ENCODE data around the gene CHRNA4. TPM values are rescaled to one million over a fixed set of nuclear protein-coding genes. Genes with fewer than 3 reads are reported as not detected.

Gene CHRNA4
- total RNA-seq, 1 experiment from 2014 or later: 0.11 TPM

GRCh38 chr20:63374504-63374903 lies 13.4 kb upstream of the CHRNA4 start:
- H3K4me3 Mint-ChIP-seq (ENCODE audit: unreplicated experiment): no peak overlapping the region
- no peaks in the 10 kb centered on the region for H3K9me3 ChIP-seq
- no peak overlapping the region for H3K27ac Mint-ChIP-seq (ENCODE audit: unreplicated experiment)
- H3K4me1 ChIP-seq: peaks cover 10% of the 10 kb centered on the region; the same call in 1 of the 2 replicates
- no TSS peak for BruUV-seq (replicated peaks)
- H3K27me3 Mint-ChIP-seq (ENCODE audit: insufficient read depth, unreplicated experiment): peaks cover 4% of the 10 kb centered on the region
- POLR2A ChIA-PET: interaction anchor here (0.6 kb wide), 1 partner anchor 102 kb away, joined by 9 read pairs; the partner anchor contains the start of gene ARFGAP1
- peaks cover 6% of the 10 kb centered on the region for H3K4me1 Mint-ChIP-seq (ENCODE audit: low read depth, unreplicated experiment)
- H3K4me3 ChIP-seq (ENCODE audit: low read depth, low read length): no peak overlapping the region
- H3K36me3 Mint-ChIP-seq (ENCODE audit: insufficient read depth, unreplicated experiment): peaks cover 6% of the 10 kb centered on the region
- DNase-seq: peak in 1 of 2 experiments; percentile 53
- H3K36me3 ChIP-seq (ENCODE audit: control insufficient read depth, insufficient read depth, low read length): no peaks in the 10 kb centered on the region
- H3K9me3 Mint-ChIP-seq (ENCODE audit: unreplicated experiment): no peaks in the 10 kb centered on the region
- TF ChIP-seq, protein P1, sequence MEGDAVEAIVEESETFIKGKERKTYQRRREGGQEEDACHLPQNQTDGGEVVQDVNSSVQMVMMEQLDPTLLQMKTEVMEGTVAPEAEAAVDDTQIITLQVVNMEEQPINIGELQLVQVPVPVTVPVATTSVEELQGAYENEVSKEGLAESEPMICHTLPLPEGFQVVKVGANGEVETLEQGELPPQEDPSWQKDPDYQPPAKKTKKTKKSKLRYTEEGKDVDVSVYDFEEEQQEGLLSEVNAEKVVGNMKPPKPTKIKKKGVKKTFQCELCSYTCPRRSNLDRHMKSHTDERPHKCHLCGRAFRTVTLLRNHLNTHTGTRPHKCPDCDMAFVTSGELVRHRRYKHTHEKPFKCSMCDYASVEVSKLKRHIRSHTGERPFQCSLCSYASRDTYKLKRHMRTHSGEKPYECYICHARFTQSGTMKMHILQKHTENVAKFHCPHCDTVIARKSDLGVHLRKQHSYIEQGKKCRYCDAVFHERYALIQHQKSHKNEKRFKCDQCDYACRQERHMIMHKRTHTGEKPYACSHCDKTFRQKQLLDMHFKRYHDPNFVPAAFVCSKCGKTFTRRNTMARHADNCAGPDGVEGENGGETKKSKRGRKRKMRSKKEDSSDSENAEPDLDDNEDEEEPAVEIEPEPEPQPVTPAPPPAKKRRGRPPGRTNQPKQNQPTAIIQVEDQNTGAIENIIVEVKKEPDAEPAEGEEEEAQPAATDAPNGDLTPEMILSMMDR (IDR thresholded peaks at IDR 0.05; ENCODE audit: insufficient read depth in 1 of 2, low read depth in 1 of 2, low read length in 1 of 2, severe bottlenecking in 1 of 2, unreplicated experiment in 1 of 2): no peak
- H3K27me3 ChIP-seq (replicated peaks; ENCODE audit: control insufficient read depth, insufficient read depth, low read length): no peaks in the 10 kb centered on the region
- intact Hi-C loops (cut with micrococcal nuclease; ENCODE audit: unreplicated experiment): no loop called here
- CTCF ChIA-PET: interaction anchor here (0.5 to 1.2 kb wide), 2 partner anchors 140 to 728 kb away, joined by 3 to 4 read pairs; no protein-coding TSS in a partner anchor

DNA sequence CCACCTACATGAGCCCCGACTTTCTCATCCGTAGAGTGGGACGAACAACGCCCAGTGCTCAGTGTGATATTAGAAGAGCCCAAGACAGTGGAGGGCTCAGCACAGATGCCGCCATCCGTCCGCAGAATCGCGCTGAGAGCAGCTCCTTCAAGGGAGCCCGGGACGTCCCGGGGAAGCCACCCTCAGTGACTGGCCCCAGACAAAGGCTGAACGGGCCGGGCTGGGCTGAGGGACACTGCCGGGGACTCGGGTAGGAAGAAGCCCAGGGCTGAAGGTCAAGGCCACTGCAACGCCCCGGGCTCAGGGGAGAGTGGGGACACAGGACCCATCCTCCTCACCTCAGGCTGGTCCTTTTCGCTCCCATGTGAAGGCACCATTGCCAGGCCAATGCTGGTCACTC lies 12.8 kb upstream of the CHRNA4 start:
- Mint-ChIP-seq H3K27ac (ENCODE audit: unreplicated experiment) (no peak overlapping the region), H3K4me3 (ENCODE audit: unreplicated experiment) (no peak overlapping the region), H3K36me3 (ENCODE audit: insufficient read depth, unreplicated experiment) (peaks cover 1% of the 10 kb centered on the region), H3K27me3 (ENCODE audit: insufficient read depth, unreplicated experiment) (peaks cover 6% of the 10 kb centered on the region), H3K9me3 (ENCODE audit: unreplicated experiment) (no peaks in the 10 kb centered on the region), H3K4me1 (ENCODE audit: low read depth, unreplicated experiment) (peaks cover 6% of the 10 kb centered on the region)
- intact Hi-C loops (cut with micrococcal nuclease; ENCODE audit: unreplicated experiment): no loop called here
- CTCF ChIA-PET: interaction anchor here (0.5 to 1.2 kb wide), 4 partner anchors 9 to 728 kb away, joined by 3 to 4 read pairs (median 3); no protein-coding TSS in a partner anchor
- no peaks in the 10 kb centered on the region for H3K36me3 ChIP-seq (ENCODE audit: control insufficient read depth, insufficient read depth, low read length)
- BruUV-seq (replicated peaks): no TSS peak
- no peaks in the 10 kb centered on the region for H3K27me3 ChIP-seq (replicated peaks; ENCODE audit: control insufficient read depth, insufficient read depth, low read length)
- POLR2A ChIA-PET: no interaction called here
- DNase-seq: no peak
- H3K4me3 ChIP-seq (ENCODE audit: low read depth, low read length): no peak overlapping the region
- TF ChIP-seq, protein P1 (IDR thresholded peaks at IDR 0.05; ENCODE audit: insufficient read depth in 1 of 2, low read depth in 1 of 2, low read length in 1 of 2, severe bottlenecking in 1 of 2, unreplicated experiment in 1 of 2): no peak
- H3K9me3 ChIP-seq: no peaks in the 10 kb centered on the region
- H3K4me1 ChIP-seq: peaks cover 10% of the 10 kb centered on the region; the same call in 1 of the 2 replicates

DNA sequence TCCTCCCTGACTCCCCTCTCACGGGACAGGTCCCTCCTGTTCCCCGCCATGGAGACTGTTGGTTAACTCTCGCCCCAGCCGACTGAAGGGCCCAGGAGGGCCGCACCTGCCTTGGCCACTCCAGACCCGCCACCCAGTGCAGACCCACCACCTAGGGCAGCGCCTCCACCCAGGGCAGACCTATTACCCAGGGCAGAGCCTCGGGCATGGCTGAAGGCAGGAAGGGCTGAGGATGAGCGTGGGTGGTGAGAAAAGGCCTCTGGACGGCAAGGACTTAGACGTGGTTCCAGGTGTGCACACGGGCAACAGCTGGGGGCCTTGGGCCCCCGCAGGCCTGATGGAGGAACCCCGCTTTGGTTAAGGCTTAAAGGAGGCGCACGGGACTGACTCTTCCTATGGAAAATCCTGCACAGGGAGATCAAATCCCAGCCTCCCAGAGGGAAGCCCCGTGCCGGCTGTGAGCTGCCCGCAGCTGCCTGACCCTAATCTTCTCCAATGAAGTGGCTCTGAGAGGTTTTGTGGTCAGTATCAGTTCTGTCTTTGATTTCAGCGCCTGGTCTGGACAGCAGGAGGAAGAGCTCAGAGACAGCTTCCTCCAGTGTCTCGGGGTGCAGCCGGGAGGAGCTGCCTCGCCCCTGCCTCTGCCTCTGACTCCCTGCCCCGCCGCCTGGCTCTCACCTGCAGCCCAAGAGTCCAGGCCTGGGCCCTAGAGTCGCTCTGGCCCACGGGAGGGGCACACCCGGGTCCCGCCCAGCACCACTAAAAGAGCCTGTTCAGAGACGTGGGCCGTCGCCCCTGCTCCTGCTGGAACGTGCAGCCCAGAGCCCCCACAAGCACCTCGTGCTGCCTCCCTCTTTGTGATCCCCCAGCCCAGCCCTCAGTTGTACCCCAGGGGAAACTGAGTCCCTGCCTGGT lies 12.1 kb upstream of the CHRNA4 start:
- TF ChIP-seq, protein P1 (IDR thresholded peaks at IDR 0.05; ENCODE audit: insufficient read depth in 1 of 2, low read depth in 1 of 2, low read length in 1 of 2, severe bottlenecking in 1 of 2, unreplicated experiment in 1 of 2): no peak
- H3K27ac Mint-ChIP-seq (ENCODE audit: unreplicated experiment): no peak overlapping the region
- POLR2A ChIA-PET: no interaction called here
- no TSS peak for BruUV-seq (replicated peaks)
- H3K4me3 ChIP-seq (ENCODE audit: low read depth, low read length): no peak overlapping the region
- H3K9me3 ChIP-seq: no peaks in the 10 kb centered on the region
- DNase-seq: no peak
- no peaks in the 10 kb centered on the region for H3K9me3 Mint-ChIP-seq (ENCODE audit: unreplicated experiment)
- H3K27me3 ChIP-seq (replicated peaks; ENCODE audit: control insufficient read depth, insufficient read depth, low read length): no peaks in the 10 kb centered on the region
- no peak overlapping the region for H3K4me3 Mint-ChIP-seq (ENCODE audit: unreplicated experiment)
- peaks cover 8% of the 10 kb centered on the region for H3K27me3 Mint-ChIP-seq (ENCODE audit: insufficient read depth, unreplicated experiment)
- H3K4me1 ChIP-seq: peaks cover 10% of the 10 kb centered on the region; the same call in 1 of the 2 replicates
- intact Hi-C loops (cut with micrococcal nuclease; ENCODE audit: unreplicated experiment): no loop called here
- no peaks in the 10 kb centered on the region for H3K36me3 ChIP-seq (ENCODE audit: control insufficient read depth, insufficient read depth, low read length)
- H3K36me3 Mint-ChIP-seq (ENCODE audit: insufficient read depth, unreplicated experiment): no peaks in the 10 kb centered on the region
- peaks cover 6% of the 10 kb centered on the region for H3K4me1 Mint-ChIP-seq (ENCODE audit: low read depth, unreplicated experiment)
- CTCF ChIA-PET: interaction anchor here (0.6 to 0.9 kb wide), 2 partner anchors 9 to 64 kb away, joined by 3 read pairs; no protein-coding TSS in a partner anchor
